ENCODE measurements around the gene MIER3. TPM values are rescaled to one million over a fixed set of nuclear protein-coding genes. Genes with fewer than 3 reads are reported as not detected.

MIER3 gene
- total RNA-seq, 4 donors from 2014 or later = 36.9 to 71.0 (median 48.8) TPM

- TF ChIP-seq CTCF (IDR thresholded peaks at IDR 0.05) (no peak), POLR2A (IDR thresholded peaks at IDR 0.05) (no peak), EP300 (IDR thresholded peaks at IDR 0.05) (no peak)
- H3K27ac ChIP-seq = no peak overlapping the region
- no peaks in the 10 kb centered on the region for H3K36me3 ChIP-seq
- 89% methylated on average over 4 of the region's 4 CpGs for WGBS, 2 donors
- H3K4me3 ChIP-seq = no peak overlapping the region
- H3K27me3 ChIP-seq = no peaks in the 10 kb centered on the region
- no peak for DNase-seq (ENCODE audit: low spot score in 2 of 2)
- no peaks in the 10 kb centered on the region for H3K9me3 ChIP-seq
- no peaks in the 10 kb centered on the region for H3K4me1 ChIP-seq
Observed at GRCh38 chr5:56988490-56988889, 36.6 kb upstream of the MIER3 start.

GRCh38 chr5:56987171-56987570, 35.2 kb upstream of the MIER3 start:
- Histone ChIP-seq H3K9me3 (no peaks in the 10 kb centered on the region), H3K4me1 (no peaks in the 10 kb centered on the region), H3K36me3 (no peaks in the 10 kb centered on the region), H3K27me3 (no peaks in the 10 kb centered on the region), H3K4me3 (no peak overlapping the region), H3K27ac (no peak overlapping the region)
- WGBS, 2 donors = 92 to 94% methylated on average over 4 of the region's 4 CpGs
- TF ChIP-seq POLR2A (IDR thresholded peaks at IDR 0.05) = no peak
- no peak for TF ChIP-seq CTCF (IDR thresholded peaks at IDR 0.05)
- TF ChIP-seq EP300 (IDR thresholded peaks at IDR 0.05) = no peak
- DNase-seq (ENCODE audit: low spot score in 2 of 2) = no peak

- H3K27ac ChIP-seq = no peak overlapping the region
- H3K36me3 ChIP-seq = no peaks in the 10 kb centered on the region
- no peak for TF ChIP-seq POLR2A (IDR thresholded peaks at IDR 0.05)
- no peak for TF ChIP-seq EP300 (IDR thresholded peaks at IDR 0.05)
- TF ChIP-seq CTCF (IDR thresholded peaks at IDR 0.05) = no peak
- no peaks in the 10 kb centered on the region for H3K27me3 ChIP-seq
- H3K4me3 ChIP-seq = no peak overlapping the region
- no peak for DNase-seq (ENCODE audit: low spot score in 2 of 2)
- no peaks in the 10 kb centered on the region for H3K9me3 ChIP-seq
- no peaks in the 10 kb centered on the region for H3K4me1 ChIP-seq
- WGBS, 2 donors = 88 to 92% methylated on average over 1 of the region's 1 CpG
Observed at GRCh38 chr5:56986626-56986947, 34.7 kb upstream of the MIER3 start.

- no peak for TF ChIP-seq CTCF (IDR thresholded peaks at IDR 0.05)
- no peak for TF ChIP-seq POLR2A (IDR thresholded peaks at IDR 0.05)
- no peak for TF ChIP-seq EP300 (IDR thresholded peaks at IDR 0.05)
- Histone ChIP-seq H3K27ac (no peak overlapping the region), H3K4me1 (no peaks in the 10 kb centered on the region), H3K27me3 (no peaks in the 10 kb centered on the region), H3K4me3 (no peak overlapping the region), H3K9me3 (no peaks in the 10 kb centered on the region), H3K36me3 (no peaks in the 10 kb centered on the region)
- 76 to 78% methylated on average over 3 of the region's 3 CpGs for WGBS, 2 donors
- no peak for DNase-seq (ENCODE audit: low spot score in 2 of 2)
Observed at GRCh38 chr5:56985936-56986625, 34.2 kb upstream of the MIER3 start.

GRCh38 chr5:56984445-56984844, 32.5 kb upstream of the MIER3 start:
- TF ChIP-seq POLR2A (IDR thresholded peaks at IDR 0.05) = no peak
- no peak for TF ChIP-seq EP300 (IDR thresholded peaks at IDR 0.05)
- no peak for TF ChIP-seq CTCF (IDR thresholded peaks at IDR 0.05)
- no peaks in the 10 kb centered on the region for H3K27me3 ChIP-seq
- no peak overlapping the region for H3K4me3 ChIP-seq
- no peak overlapping the region for H3K27ac ChIP-seq
- DNase-seq (ENCODE audit: low spot score in 2 of 2) = no peak
- H3K4me1 ChIP-seq = no peaks in the 10 kb centered on the region
- 80 to 92% methylated on average over 1 of the region's 1 CpG for WGBS, 2 donors
- no peaks in the 10 kb centered on the region for H3K36me3 ChIP-seq
- no peaks in the 10 kb centered on the region for H3K9me3 ChIP-seq

Measured in tibial nerve (tissue), 4 donors.